Measurements from ENCODE around the gene TPRG1L.

The TPRG1L gene

DNA sequence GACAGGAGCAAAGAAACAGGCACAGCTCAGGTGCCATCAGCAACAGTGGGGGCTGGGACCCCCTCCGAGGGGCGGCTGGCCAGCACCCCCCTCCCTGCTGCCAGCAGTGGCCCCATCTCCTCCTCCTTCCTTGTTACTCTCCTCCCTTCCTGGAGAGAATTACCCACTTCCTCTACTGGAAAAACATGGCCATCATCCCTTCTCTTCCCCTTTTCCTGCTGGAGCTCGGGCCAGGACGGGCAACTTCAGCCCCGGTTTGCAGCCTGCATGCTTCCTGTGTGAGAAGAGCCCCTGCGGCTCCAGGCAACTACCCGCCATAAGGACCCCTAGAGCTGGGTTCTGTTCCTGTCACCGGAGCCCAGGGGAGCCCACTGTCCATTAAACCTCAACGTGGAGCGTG is 31.1 kb upstream of the TPRG1L start:
- DNase-seq (ENCODE audit: low read depth) = no peak

DNA sequence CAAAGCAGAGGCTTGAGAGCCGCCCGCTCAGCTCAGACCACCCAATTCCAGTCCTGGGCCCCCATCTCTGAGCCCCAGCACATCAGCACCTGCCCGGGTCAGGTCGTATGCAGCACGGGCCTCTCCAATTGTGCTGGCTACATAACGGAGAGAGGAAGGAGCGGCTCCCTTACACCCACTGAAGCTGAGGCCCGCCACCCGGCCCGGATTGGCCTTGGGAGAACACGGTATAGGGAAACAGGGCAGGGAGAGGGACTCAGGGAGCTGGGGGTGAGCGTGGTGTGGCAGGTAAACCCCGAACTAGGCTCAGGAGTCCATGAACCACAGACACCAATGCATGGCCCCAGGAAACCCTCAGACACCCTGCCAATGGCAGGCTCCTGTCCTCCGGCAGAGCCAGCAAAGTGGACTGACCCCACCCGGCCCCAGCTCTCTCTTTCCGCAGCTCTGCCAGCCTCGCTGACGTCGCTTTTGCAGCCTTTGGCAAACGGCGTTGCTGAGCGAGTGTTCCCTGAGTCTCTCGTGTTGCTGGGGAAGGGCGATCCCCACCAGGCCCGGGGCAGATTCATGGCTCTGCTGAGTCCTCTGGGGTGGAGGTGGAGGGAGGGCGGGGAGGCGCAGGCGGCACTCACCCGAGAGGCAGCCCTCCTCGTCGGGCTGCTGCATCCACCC is 30.0 kb upstream of the TPRG1L start:
- no peak for DNase-seq (ENCODE audit: low read depth)

- no peak for DNase-seq (ENCODE audit: low read depth)
Measured at GRCh38 chr1:3595949-3596348, 28.9 kb upstream of the TPRG1L start.

- no peak for DNase-seq (ENCODE audit: low read depth)
Measured at GRCh38 chr1:3596663-3597598, 27.9 kb upstream of the TPRG1L start.

DNA sequence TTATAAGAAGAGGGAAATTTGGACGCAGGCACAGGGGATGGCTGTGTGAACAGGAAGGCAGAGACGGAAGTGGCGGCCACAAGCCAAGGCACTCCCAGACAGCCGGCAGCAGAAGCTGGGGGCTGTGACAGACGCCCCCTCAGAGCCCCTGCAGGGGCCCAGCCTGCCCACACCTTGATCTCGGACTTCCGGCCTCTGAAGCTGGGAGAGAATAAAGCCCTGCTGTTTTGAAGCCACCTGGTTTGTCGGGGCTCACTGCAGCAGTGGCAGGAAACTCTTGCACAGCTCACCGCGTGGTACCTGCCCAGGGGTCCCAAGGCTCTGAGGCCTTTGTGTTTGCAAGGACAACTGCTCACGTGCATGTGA is 27.2 kb upstream of the TPRG1L start:
- DNase-seq (ENCODE audit: low read depth) = no peak

- no peak for DNase-seq (ENCODE audit: low read depth)
Measured at GRCh38 chr1:3598051-3598491, 26.7 kb upstream of the TPRG1L start.

DNA sequence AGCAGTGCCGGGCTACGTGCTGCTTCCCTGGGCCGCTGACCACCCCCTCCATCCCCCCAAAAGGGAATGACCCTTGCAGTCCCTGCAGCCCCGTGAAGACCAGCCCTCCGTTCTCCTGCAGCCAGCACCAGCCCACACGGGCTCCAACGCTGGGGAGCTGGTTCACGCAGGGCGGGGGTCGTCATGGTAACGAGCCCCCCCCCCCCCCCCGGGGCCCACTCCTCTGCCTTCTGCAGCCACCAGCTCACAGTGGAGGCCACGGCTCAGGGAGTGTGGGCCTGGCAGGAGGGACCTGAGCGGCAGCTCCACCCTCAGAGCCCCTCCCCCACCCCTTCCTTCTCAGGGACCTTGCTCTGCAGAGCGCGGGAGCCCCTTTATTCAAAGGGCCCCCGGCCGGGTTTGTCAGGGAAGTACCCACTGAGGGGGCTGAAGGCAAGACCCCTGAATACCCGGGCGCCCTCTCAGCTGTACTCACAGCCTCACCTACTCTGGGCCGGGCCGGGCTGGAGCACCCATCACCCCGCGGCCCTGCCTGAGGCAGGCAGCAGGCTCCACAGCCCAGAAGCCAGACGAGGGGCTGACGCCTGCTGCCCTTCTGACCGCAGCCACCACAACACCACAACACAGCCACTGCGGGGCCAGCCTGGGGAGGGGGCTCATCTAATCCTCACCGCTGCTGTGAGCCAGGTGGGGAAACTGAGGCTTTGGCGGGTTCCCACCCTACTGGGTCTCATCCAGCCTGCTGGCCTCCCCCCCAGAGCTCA is 26.1 kb upstream of the TPRG1L start:
- no peak for DNase-seq (ENCODE audit: low read depth)

DNA sequence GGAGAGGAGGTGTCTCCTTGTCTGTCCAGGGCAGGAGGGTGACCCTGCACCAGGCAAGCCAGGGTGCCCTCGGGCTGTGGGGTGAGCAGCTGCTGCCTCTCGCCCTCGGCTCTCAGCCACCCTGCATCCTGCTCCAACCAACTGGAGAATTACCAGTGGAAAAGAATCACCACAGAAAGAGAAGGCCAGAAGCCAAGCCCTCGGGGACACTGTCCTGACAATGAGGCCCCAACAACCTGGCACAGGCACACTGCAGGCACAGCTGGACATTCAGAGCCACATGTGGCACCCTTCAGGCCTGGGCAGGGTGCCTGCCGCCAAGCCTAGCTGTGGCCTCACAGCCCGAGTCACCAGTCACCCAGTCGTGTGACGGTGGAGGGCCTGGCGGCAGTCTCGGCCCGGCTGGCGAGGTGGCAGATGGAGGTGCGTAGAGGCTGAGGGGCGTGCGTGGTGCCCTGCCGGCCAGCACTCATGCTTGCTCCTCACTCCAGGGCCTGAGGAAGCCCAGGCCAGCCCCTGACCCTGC is 25.5 kb upstream of the TPRG1L start:
- no peak for DNase-seq (ENCODE audit: low read depth)

GRCh38 chr1:3599816-3600215 is 25.0 kb upstream of the TPRG1L start:
- DNase-seq (ENCODE audit: low read depth) = no peak

- DNase-seq (ENCODE audit: low read depth) = no peak
Measured at GRCh38 chr1:3600354-3600753, 24.5 kb upstream of the TPRG1L start.

DNA sequence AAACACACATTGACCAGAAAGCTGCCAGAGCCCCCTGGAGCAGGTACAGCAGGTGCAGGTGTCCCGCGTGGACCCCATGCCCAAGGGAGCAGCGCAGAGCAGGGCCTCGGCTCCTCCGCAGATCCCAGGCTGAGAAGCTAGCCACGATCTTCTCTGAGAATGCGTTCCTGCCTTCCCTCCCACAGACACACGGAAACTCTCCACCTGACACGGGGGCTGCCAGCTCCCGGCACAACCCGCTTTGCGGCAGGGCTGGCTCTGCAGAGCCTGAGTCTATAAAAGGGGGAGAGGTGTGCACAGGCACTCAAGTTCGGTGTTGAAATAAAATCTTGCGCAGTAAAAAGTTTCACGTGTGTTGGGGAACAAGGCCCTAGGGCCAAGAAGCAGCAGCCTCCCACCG is 23.1 kb upstream of the TPRG1L start:
- no peak for DNase-seq (ENCODE audit: low read depth)

- DNase-seq (ENCODE audit: low read depth) = no peak
Measured at GRCh38 chr1:3602375-3602774, 22.4 kb upstream of the TPRG1L start.

DNA sequence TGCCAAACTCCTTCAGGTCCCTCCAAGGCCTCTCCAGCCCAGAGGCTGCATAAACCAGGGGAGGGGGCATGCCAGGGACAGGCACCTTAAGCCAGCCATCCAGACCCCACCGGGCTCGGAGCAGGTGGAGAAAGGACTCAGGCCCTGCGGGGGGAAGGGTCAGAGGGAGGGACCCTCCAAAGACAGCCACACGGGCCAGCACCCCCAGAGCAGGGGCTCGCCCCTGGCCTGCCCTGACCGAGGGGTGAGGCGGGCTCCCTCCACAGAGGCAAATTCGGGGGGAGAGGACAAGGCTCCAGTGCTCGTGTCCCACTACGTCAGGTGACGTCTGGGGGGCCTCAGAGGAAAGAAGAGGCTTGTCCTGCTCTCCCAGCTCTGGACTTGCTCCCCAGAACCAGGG is 21.7 kb upstream of the TPRG1L start:
- DNase-seq (ENCODE audit: low read depth) = no peak

DNA sequence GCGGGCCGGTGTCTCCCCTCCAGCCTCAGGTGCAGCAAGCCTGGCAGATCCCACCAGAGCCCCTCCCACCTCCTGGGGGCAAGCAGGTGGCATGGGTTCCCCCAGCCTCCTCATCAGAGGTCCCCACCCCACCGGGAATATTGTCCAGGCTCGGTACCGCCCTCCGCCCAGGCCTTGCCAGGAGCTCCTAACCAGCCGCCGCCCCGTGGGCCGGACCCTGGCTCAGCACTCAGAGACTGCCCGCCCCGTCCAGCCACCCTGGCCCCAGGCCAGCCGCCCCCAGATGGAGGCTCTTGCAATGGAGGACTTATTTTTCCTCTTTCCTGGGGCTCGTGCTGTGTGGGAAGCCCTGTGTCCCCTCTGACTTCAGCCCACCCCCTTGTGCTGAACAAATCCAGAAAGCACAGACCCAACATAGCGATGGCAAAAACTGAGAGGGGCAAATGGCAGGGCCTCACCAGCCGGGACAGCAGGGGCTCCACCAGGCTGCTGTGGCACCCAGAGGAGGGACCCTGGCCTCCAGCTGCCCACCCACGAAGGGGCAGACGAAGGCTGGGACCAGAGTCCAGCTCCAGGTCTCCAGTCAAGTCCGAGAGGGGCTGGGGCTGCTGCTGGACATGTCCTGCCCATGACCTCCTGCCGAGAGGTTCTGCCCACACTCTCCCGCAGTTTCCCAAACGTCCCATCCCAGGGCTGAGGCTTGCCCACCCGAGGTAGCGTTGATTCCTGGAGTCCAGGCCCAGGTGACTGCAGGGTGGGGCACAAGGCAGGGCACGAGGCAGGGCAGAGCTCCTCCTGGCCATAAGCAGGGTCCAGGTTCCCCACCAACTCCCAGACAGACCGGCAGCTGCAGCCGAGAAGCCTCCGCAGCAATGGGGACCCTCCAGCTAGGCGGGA is 21.0 kb upstream of the TPRG1L start:
- DNase-seq (ENCODE audit: low read depth) = no peak

- DNase-seq (ENCODE audit: low read depth) = no peak
Measured at GRCh38 chr1:3604468-3604974, 20.3 kb upstream of the TPRG1L start.

GRCh38 chr1:3604997-3605823 is 19.6 kb upstream of the TPRG1L start:
- DNase-seq (ENCODE audit: low read depth) = no peak

DNA sequence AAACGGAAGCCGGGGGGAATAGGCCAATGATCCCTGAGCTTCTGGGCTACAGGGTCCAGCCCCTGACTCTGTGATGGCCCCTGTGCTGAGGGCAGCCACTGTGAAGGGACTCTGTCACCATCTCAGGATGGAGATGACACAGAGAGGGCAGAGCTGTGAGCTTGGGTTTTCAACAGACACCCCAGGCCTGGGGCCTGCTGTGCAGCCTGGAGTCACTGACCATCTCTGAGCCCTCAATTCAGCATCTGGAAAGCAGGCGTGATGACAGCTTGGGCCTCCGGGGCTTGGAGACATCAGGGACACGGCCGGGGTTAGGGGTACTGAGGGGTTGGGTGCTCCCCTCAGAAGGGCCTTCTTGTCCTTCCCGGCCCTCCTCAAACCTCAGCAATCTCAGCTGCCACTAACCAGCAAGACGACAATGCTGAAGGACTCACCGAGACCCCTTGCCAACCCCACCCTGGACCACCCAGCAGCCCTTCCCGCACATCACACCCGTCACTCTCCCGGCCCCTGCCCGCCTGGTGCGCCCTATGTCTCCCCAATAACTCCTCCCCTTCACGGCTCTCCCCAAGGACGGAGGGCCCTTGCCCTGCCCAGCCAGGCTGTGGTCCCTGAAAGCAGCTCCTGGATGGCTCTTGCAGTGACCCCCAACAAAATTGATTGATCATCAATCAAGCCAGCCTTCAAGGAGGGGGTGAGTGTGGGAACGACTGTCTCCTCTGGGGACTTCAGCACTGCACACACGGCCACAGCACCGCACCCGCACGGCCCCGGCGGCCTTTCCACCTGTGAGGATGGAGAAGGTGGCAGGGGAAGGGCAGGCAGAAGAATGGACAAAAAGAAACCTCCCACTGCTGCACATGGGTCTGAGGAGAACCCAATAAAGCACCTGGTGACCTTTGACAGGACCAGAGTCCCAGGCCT is 17.8 kb upstream of the TPRG1L start:
- DNase-seq (ENCODE audit: low read depth) = no peak

DNA sequence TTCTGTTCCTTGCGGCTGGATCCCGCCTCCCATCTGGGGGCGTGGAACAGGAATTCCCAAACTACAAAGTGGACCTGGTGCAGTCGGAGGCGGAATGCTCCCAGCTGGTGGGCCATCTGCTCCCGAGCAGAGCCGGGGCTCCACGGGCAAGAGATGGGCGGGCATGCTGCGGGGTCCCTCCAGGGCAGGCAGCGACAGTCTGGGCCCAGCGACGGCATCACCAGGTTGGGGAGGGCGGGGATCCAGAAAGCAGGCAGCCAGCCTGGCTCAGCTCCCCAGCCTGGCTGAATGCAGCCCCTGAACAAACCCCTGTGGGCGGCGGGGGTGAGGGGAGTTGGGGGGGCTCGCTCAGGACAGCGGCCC is 17.1 kb upstream of the TPRG1L start:
- no peak for DNase-seq (ENCODE audit: low read depth)

DNA sequence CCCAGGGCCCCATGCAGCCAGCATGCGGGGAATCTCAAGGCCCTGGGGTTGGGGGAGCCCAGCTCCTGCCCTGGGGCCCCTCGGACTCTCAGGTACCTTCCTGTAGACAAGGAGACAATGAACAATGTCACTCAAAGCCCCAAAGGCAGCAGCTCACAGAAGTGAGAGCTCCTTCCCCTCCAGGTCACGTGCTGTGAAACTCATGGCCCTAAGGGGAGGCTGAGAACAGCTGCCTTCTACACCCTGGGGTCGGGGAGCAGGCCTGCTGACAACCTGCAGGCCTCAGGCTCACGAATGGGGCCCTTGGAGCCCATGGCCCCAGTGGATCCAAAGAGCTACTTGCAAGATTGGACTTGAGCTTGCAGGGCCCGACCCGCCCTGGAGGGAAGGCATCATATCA is 16.7 kb upstream of the TPRG1L start:
- DNase-seq (ENCODE audit: low read depth) = no peak
